GM18867 (cell line): ENCODE measurements around the gene ZMIZ1.
"Not testable (repeated sequence)": the region's sequence is repeated elsewhere in the genome, so short reads cannot be mapped to it uniquely, and the experiment has no call there.

Experiments
- ATAC-seq: cut with Tn5 transposase; IDR thresholded peaks from one replicate; pipeline ENCODE4 v1.9.1; 2021; ENCODE audit warnings: mild to moderate bottlenecking, moderate library complexity; ENCODE audit not compliant: unreplicated experiment

ZMIZ1 gene

GRCh38 chr10:79331709-79332108 lies 262.9 kb downstream of the ZMIZ1 start:
- ATAC-seq: peak; percentile 52

GRCh38 chr10:79332610-79333315 lies 264.0 kb downstream of the ZMIZ1 start:
- ATAC-seq: not testable (repeated sequence)

- ATAC-seq: no peak
These were observed 264.7 kb downstream of the ZMIZ1 start for GRCh38 chr10:79333513-79333912.

GRCh38 chr10:79334573-79334972 lies 265.8 kb downstream of the ZMIZ1 start:
- ATAC-seq: no peak

GRCh38 chr10:79335094-79335469 lies 266.3 kb downstream of the ZMIZ1 start:
- no peak for ATAC-seq

GRCh38 chr10:79335470-79336235 lies 266.9 kb downstream of the ZMIZ1 start:
- ATAC-seq: no peak

- ATAC-seq: no peak
These were observed 267.5 kb downstream of the ZMIZ1 start for GRCh38 chr10:79336276-79336675.

- ATAC-seq: no peak
These were observed 268.0 kb downstream of the ZMIZ1 start for GRCh38 chr10:79336739-79337138.

- not testable (repeated sequence) for ATAC-seq
These were observed 269.2 kb downstream of the ZMIZ1 start for GRCh38 chr10:79337783-79338469.

GRCh38 chr10:79339266-79339665 lies 270.5 kb downstream of the ZMIZ1 start:
- no peak for ATAC-seq

GRCh38 chr10:79340646-79341244 lies 272.0 kb downstream of the ZMIZ1 start:
- ATAC-seq: no peak

GRCh38 chr10:79342295-79342761 lies 273.6 kb downstream of the ZMIZ1 start:
- no peak for ATAC-seq

- no peak for ATAC-seq
These were observed 274.2 kb downstream of the ZMIZ1 start for GRCh38 chr10:79342811-79343561.

GRCh38 chr10:79344502-79345195 lies 275.9 kb downstream of the ZMIZ1 start:
- no peak for ATAC-seq

- no peak for ATAC-seq
These were observed 276.7 kb downstream of the ZMIZ1 start for GRCh38 chr10:79345241-79346011.

GRCh38 chr10:79346012-79346340 lies 277.2 kb downstream of the ZMIZ1 start:
- no peak for ATAC-seq

- ATAC-seq: no peak
These were observed 277.8 kb downstream of the ZMIZ1 start for GRCh38 chr10:79346388-79347225.

GRCh38 chr10:79347226-79347893 lies 278.6 kb downstream of the ZMIZ1 start, which contains the start of gene PPIF:
Gene PPIF (plus strand): TSS chr10:79347469. CDS start chr10:79347549, 80 bp downstream.
- ATAC-seq: peak; percentile 76
